Thyroid gland (tissue), 4 donors: Measurements from ENCODE around the gene DRD1. TPM values are rescaled to one million over a fixed set of nuclear protein-coding genes. Genes with fewer than 3 reads are reported as not detected.

Source experiments
- DNase-seq, 2 donors: peaks; one replicate each; pipeline ENCODE4 v3.0.0-alpha.2; 2019
- H3K27ac ChIP-seq, 3 donors: fragments of 200-600 bp; sonication (generic); 1 replicate in 2 of 3; 2 replicates in 1 of 3; pipeline ENCODE4 v1.5.1; 2016 to 2019; ENCODE audit warnings: mild to moderate bottlenecking in 1 of 3, moderate library complexity in 1 of 3
- H3K27me3 ChIP-seq: fragments of 200-600 bp; sonication (generic); one replicate; pipeline ENCODE4 v1.5.1; 2019
- H3K36me3 ChIP-seq, 2 donors: fragments of 200-600 bp; sonication (generic); one replicate each; pipeline ENCODE4 v1.5.1; 2016 to 2019
- H3K4me1 ChIP-seq, 2 donors: fragments of 200-600 bp; sonication (generic); one replicate each; pipeline ENCODE4 v1.5.1; 2017 to 2019
- H3K4me3 ChIP-seq, 3 donors: fragments of 200-600 bp; sonication (generic); replicated peaks in 1 of 3; 1 replicate in 2 of 3; 2 replicates in 1 of 3; pipeline ENCODE4 v1.5.1; 2016; ENCODE audit warnings: mild to moderate bottlenecking in 1 of 3
- H3K9me3 ChIP-seq: fragments of 200-600 bp; sonication (generic); one replicate; pipeline ENCODE4 v1.5.1; 2017
- POLR2A ChIP-seq, 2 donors: fragments of 450-650 bp; IDR thresholded peaks; one replicate each; pipeline ENCODE4 v1.6.1; 2017; ENCODE audit warnings: antibody characterized with exemption in 2 of 2, mild to moderate bottlenecking in 2 of 2, moderate library complexity in 1 of 2
- WGBS, 2 donors: methylation state at CpG; one replicate each; pipeline ENCODE4 v1.1.5; 2017; 5-methylcytosine and 5-hydroxymethylcytosine counted together
- intact Hi-C: fragments of 100-400 bp; cut with DNase I; formaldehyde crosslinking; loops from one replicate; pipeline ENCODE4 v1.15.1; 2023
- total RNA-seq, 4 donors: library from RNA; depleted of rRNA; stranded (reverse); fragments of >200 nt; gene quantifications; one replicate each; pipeline ENCODE4 v1.2.3, GENCODE V29; 2016
- TF ChIP-seq, protein P1 (sequence below), 6 experiments: fragments of 200-600 bp in 3 of 6; fragments of 450-650 bp in 3 of 6; sonication (generic) in 3 of 6; IDR thresholded peaks; one replicate each; pipeline ENCODE4 v1.5.1; 2016 to 2019; ENCODE audit warnings: antibody characterized with exemption in 6 of 6, mild to moderate bottlenecking in 2 of 6, inconsistent platforms in 1 of 6, moderate library complexity in 1 of 6

DRD1 gene
- total RNA-seq, 4 donors from 2014 or later = not detected

DNA sequence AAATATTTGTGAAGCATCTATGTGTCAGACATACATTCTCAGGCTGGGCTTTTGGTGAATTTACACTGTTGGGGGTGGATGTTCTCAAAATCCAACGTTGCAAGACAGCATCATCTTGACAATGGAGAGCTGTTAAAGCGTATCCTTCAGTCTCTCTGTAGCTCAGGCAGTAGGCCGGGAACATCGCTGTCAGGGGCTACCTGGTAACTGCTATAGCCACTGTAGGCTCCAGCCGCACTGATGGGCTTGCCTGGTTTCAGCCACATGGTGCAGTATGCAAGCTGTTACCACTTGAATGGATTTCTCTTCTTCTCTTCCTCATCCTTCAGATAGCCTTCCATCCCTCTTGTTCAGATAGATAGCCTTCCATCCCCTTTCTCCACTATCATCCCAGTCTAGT lies 51.7 kb downstream of the DRD1 start:
- 82% methylated on average over 5 of the region's 5 CpGs for WGBS, 2 donors
- Histone ChIP-seq H3K27me3 (no peaks in the 10 kb centered on the region), H3K27ac (no peak overlapping the region), H3K36me3 (no peaks in the 10 kb centered on the region), H3K4me1 (no peaks in the 10 kb centered on the region), H3K4me3 (no peak overlapping the region), H3K9me3 (no peaks in the 10 kb centered on the region)
- TF ChIP-seq, protein P1, sequence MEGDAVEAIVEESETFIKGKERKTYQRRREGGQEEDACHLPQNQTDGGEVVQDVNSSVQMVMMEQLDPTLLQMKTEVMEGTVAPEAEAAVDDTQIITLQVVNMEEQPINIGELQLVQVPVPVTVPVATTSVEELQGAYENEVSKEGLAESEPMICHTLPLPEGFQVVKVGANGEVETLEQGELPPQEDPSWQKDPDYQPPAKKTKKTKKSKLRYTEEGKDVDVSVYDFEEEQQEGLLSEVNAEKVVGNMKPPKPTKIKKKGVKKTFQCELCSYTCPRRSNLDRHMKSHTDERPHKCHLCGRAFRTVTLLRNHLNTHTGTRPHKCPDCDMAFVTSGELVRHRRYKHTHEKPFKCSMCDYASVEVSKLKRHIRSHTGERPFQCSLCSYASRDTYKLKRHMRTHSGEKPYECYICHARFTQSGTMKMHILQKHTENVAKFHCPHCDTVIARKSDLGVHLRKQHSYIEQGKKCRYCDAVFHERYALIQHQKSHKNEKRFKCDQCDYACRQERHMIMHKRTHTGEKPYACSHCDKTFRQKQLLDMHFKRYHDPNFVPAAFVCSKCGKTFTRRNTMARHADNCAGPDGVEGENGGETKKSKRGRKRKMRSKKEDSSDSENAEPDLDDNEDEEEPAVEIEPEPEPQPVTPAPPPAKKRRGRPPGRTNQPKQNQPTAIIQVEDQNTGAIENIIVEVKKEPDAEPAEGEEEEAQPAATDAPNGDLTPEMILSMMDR (IDR thresholded peaks at IDR 0.05) = no peak
- TF ChIP-seq POLR2A (IDR thresholded peaks at IDR 0.05) = no peak
- intact Hi-C loops = no loop called here
- no peak for DNase-seq

DNA sequence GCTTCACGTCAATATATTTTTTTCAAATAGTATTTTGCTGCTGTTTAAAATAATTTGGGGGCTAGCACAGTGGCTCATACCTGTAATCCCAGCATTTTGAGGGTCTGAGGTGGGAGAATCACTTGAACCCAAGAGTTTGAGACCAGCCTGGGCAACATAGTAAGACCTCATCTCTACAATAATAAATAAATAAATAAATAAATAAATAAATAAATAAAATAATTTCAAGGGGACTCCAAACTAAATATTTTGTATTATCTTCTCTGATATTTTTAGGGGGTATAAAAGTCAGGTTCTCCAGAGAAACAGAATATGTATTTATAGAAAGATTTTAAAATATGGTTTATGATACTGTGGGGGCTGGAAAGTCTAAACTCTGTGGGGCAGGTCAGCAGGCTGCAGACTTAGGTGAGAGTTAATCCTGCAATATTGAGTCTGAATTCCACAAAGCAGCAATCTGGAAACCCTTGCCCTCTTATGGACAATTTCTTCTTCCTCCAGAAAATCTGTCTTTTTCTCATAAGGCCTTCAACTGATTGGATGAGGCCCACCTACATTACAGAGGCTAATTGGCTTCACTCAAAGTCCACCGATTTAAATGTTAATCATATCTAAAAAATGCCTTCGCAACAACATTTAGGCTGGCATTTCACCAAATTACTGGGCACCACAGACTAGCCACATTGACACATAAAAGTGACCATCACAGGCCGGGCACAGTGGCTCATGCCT lies 53.5 kb downstream of the DRD1 start:
- no peaks in the 10 kb centered on the region for H3K9me3 ChIP-seq
- no peaks in the 10 kb centered on the region for H3K27me3 ChIP-seq
- H3K27ac ChIP-seq = no peak overlapping the region
- WGBS, 2 donors = 95 to 96% methylated on average over 4 of the region's 4 CpGs
- no peak for TF ChIP-seq POLR2A (IDR thresholded peaks at IDR 0.05)
- TF ChIP-seq, protein P1 (IDR thresholded peaks at IDR 0.05) = no peak
- no peaks in the 10 kb centered on the region for H3K36me3 ChIP-seq
- no peak for DNase-seq
- intact Hi-C loops = no loop called here
- no peak overlapping the region for H3K4me3 ChIP-seq
- no peaks in the 10 kb centered on the region for H3K4me1 ChIP-seq

Other genes with a start within 250 kb of the DRD1 start
- gene SFXN1, start 34.4 kb upstream of the DRD1 start, total RNA-seq = 10 to 100 TPM; 28.0 to 48.1 (median 36.0) TPM
- gene HRH2, start 213.9 kb upstream of the DRD1 start, total RNA-seq = 1 to 10 TPM in 2 of 4 donors, under 1 TPM in 2; 0.44 to 2.3 (median 1.4) TPM